ENCODE data around the gene CTTNBP2. TPM values are rescaled to one million over a fixed set of nuclear protein-coding genes. Genes with fewer than 3 reads are reported as not detected.

Gene CTTNBP2
- polyA plus RNA-seq, 1 donor from 2014 or later, result 53.5 TPM

DNA sequence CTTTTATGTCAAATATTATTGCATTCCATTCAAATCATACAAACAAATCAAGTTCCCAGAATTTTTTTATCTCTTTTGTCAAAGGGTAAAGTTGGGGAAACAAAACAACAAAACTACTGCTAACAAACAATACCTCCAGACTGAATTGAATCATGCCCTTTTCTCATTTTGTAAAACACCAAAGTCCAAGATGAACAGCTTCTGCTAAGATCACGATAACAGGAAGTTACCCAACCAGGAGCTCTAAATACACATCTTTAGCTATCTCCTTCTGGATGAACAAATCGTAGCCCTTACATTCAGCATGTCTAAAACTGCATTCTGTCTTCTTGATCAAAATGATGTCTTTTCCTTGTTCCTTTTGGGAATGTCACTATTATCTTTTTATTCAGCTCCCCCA lies 97.4 kb downstream of the CTTNBP2 start:
- no peaks in the 10 kb centered on the region for H3K27me3 ChIP-seq (ENCODE audit: insufficient read depth, low read depth, low read length)
- H3F3A ChIP-seq (ENCODE audit: insufficient read depth, low read length, poor library complexity, severe bottlenecking), result no peaks in the 10 kb centered on the region
- no peak for TF ChIP-seq REST (IDR thresholded peaks at IDR 0.05; ENCODE audit: borderline replicate concordance)
- no peak for TF ChIP-seq SMC3 (conservative IDR thresholded peaks at IDR 0.05; ENCODE audit: poor library complexity)
- H3K9ac ChIP-seq (ENCODE audit: low read length), result no peak overlapping the region
- no peak overlapping the region for H2AFZ ChIP-seq (ENCODE audit: low read depth, low read length)
- no peaks in the 10 kb centered on the region for H3K9me2 ChIP-seq (ENCODE audit: insufficient read depth, low read length)
- H3K79me2 ChIP-seq (replicated peaks; ENCODE audit: insufficient read depth, low read length), result no peaks in the 10 kb centered on the region
- H3K4me2 ChIP-seq (ENCODE audit: low read length), result no peak overlapping the region
- no peak overlapping the region for H3K27ac ChIP-seq (ENCODE audit: low read length)
- H3K36me3 ChIP-seq (ENCODE audit: insufficient read depth, low read length), result peaks cover 21% of the 10 kb centered on the region
- H3K9me3 ChIP-seq (ENCODE audit: low read length), result no peaks in the 10 kb centered on the region
- no peaks in the 10 kb centered on the region for H4K20me1 ChIP-seq (ENCODE audit: insufficient read depth)
- no peak overlapping the region for H3K4me3 ChIP-seq (ENCODE audit: low read length)

DNA sequence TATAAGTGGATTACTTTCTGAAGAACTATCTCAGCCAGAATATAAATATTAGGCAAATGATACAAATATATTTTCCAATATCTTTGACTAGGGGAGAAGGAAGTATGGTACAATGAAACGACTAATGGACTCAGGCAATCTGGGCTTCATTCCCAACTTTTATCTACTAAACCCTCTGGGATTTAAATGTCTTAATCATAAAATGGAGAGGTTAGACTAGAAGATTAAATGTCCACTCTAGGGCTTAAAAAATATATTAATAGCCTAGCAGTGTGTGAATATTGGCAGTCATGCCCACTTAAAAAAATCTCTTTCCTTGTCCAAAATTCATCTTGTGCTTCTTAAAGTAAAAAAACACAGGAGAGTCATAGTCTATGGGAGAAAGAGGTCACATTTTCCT lies 98.3 kb downstream of the CTTNBP2 start:
- H3K79me2 ChIP-seq (replicated peaks; ENCODE audit: insufficient read depth, low read length), result no peaks in the 10 kb centered on the region
- H3K36me3 ChIP-seq (ENCODE audit: insufficient read depth, low read length), result peaks cover 21% of the 10 kb centered on the region
- H3F3A ChIP-seq (ENCODE audit: insufficient read depth, low read length, poor library complexity, severe bottlenecking), result no peaks in the 10 kb centered on the region
- no peaks in the 10 kb centered on the region for H3K27me3 ChIP-seq (ENCODE audit: insufficient read depth, low read depth, low read length)
- no peaks in the 10 kb centered on the region for H4K20me1 ChIP-seq (ENCODE audit: insufficient read depth)
- no peaks in the 10 kb centered on the region for H3K9me3 ChIP-seq (ENCODE audit: low read length)
- H3K27ac ChIP-seq (ENCODE audit: low read length), result no peak overlapping the region
- TF ChIP-seq EZH2 (IDR thresholded peaks at IDR 0.05; ENCODE audit: borderline replicate concordance, insufficient read depth, low read length, poor library complexity, severe bottlenecking) (no peak), POLR2AphosphoS5 (IDR thresholded peaks at IDR 0.05) (no peak), SMC3 (conservative IDR thresholded peaks at IDR 0.05; ENCODE audit: poor library complexity) (no peak), RAD21 (conservative IDR thresholded peaks at IDR 0.05) (no peak), MXI1 (conservative IDR thresholded peaks at IDR 0.05; ENCODE audit: poor library complexity, severe bottlenecking) (no peak), CTCF (IDR thresholded peaks at IDR 0.05; ENCODE audit: poor library complexity, severe bottlenecking) (no peak), TAF1 (IDR thresholded peaks at IDR 0.05; ENCODE audit: low read depth) (no peak), EP300 (conservative IDR thresholded peaks at IDR 0.05; ENCODE audit: poor library complexity, severe bottlenecking) (no peak), REST (IDR thresholded peaks at IDR 0.05; ENCODE audit: borderline replicate concordance) (no peak)
- H3K4me3 ChIP-seq (ENCODE audit: low read length), result no peak overlapping the region
- no peak overlapping the region for H3K4me2 ChIP-seq (ENCODE audit: low read length)
- H3K9ac ChIP-seq (ENCODE audit: low read length), result no peak overlapping the region
- no peak overlapping the region for H2AFZ ChIP-seq (ENCODE audit: low read depth, low read length)
- no peaks in the 10 kb centered on the region for H3K9me2 ChIP-seq (ENCODE audit: insufficient read depth, low read length)
